ENCODE data around the gene CNP.

CNP gene

DNA sequence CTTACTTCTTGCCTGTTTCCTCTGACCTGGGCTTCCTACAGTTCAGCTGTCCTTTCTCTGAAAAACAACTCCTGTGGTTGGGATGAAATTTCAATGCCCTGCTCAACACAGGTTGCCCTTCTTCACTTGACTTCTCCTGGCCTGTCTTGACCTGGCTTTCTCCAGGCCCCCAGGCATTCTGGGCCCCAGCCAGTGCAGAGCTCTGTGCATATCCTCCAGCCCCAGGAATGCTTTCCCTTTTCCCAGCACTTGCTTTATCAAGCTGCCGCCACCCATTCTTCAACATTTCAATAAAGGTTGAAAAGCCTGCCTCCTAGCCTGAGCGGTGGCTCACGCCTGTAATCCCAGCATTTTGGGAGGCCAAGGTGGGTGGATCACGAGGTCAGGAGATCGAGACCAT, 25.4 kb upstream of the CNP start:
- DNase-seq (ENCODE audit: low read depth in 4 of 4, low spot score in 1 of 4), result no peak

DNA sequence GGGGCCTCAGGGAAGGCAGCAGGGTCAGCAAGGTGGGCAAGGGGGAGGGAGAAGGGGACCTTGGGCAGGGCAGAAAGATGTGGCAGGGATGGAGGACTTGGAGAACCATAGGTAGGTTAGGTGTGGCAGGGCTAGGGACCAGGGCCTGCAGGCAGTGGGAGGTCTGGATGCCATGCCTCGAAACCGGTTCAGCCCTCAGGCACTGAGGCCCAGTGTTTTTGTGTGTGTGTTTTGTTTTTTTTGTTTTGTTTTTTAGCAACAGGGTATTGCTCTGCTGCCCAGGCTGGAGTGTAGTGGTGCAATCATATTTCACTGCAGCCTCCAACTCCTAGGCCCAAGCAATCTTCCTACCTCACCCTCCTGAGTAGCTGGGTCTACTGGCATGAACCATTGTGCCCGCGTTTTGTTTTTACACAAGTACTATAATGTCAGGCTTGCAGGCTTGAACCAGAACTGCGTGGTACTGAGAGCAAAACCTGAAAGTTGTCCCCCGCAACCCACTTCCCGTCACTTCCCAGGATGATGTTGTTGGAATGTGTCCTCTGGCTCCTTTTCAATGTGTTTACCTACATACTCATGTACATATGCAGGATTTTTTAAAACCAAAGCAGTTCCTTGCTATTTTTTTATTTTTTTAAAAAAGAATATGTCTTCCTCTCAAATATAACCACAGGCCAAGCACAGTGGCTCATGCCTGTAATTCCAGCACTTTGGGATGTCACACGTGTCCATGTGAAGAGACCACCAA, 23.8 kb upstream of the CNP start:
- DNase-seq (ENCODE audit: low read depth in 4 of 4, low spot score in 1 of 4), result no peak

DNA sequence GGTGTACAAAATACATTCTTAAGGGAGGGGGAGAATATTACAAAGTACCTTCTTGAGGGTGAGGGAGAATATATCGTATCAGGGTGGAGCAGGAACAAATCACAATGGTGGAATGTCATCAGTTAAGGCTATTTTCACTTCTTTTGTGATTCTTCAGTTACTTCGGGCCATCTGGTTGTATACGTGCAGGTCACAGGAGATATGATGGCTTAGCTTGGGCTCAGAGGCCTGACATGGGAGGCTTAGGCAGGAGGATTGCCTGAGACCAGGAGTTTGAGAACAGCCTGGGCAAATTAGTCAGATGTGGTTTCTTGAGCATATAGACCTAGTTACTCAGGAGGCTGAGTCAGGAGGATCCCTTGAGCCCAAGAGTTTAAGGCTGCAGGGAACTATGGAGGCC, 23.1 kb upstream of the CNP start:
- no peak for DNase-seq (ENCODE audit: low read depth in 4 of 4, low spot score in 1 of 4)

DNA sequence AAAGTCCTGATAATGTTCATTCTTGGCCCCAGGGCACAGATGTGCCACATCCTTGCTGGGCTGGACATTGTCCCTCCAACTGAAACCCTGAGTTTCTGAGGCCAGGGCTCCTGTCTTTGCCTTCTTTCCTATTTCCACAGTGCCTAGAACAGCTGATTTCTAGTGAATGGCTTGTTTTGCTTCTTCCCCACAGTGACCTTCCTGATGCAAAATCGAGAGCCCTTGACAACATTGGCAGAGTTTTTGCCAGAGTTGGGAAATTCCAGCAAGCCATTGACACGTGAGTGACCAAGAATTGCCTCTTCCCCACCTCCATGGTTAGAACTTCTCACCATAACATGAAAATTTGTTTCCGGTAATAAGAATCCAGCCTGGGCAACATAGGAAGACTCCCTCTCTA, 21.7 kb upstream of the CNP start:
- DNase-seq (ENCODE audit: low read depth in 4 of 4, low spot score in 1 of 4), result no peak

DNA sequence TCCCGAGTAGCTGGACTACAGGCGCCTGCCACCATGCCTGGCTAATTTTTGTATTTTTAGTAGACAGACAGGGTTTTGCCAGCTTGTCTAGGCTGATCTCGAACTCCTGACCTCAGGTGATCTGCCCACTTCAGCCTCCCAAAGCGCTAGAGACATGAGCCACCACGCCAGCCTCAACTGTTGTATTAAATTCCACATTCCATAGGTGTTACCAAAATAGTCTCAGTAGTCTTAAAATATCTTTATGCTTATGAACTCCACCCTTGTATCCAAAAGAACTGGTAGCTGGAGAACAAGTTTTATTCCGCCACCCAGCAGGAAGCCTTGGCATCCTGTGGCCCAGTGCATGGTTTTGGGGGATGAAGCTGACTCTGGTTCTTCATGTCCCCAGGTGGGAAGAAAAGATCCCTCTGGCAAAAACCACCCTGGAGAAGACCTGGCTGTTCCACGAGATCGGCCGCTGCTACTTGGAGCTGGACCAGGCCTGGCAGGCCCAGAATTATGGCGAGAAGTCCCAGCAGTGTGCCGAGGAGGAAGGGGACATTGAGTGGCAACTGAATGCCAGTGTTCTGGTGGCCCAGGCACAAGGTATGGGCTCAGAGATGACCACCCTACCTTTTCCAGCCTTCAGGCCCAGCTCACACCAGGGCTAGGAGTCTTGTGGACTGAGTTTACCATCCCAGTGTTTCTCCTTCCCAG, 17.7 kb upstream of the CNP start:
- DNase-seq (ENCODE audit: low read depth in 4 of 4, low spot score in 1 of 4), result no peak

DNA sequence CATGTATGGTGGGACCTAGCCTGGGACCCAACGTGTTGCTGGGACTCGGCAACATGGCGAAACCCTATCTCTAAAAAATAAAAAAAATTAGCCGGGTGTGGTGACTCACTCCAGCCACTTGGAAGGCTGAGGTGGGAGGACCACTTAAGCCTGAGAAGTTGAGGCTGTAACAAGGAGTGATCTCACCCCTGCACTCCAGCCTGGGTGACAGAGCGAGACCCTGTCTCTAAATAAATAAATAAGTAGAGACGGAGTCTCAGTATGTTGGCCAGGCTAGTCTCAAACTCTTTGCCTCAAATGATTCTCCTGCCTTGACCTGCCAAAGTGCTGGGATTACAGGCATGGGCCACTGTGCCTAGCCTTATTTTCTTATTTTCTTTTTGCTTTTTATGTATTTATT, 10.1 kb upstream of the CNP start:
- no peak for DNase-seq (ENCODE audit: low read depth in 4 of 4, low spot score in 1 of 4)

DNA sequence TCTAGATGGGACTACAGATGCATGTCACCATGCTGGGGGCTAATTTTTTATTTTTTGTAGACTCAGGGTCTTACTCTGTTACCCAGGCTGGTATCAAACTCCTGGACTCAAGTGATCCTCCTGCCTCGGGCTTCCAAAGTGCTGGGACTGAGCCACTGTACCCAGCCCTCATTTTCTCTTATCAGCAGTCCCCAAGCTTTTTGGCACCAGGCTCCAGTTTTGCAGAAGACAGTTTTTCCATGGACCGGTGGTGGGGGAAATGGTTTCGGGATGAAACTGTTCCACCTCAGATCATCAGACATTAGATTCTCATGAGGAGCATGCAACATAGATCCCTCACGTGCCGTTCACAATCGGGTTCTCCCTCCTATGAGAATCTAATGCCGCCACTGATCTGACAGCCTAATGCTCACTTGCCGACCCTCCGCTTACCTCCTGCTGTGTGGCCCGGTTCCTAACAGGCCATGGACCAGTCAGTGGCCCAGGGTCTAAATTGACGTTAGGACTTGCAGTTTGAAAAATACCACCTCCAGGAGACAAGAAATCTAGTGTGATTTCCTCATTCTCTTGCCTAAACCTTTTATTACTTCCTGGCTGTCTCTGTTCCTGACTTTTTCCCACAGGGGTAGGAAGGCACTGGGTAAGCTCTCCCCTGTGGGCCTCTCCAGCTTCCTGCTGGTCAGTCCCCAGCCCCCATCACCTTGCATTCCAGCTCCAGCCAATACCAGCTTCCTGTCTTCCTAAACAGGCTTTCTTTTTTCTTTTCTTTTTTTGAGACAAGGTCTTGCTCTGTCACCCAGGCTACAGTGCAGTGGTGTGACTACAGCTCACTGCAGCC, 9.3 kb upstream of the CNP start:
- no peak for DNase-seq (ENCODE audit: low read depth in 4 of 4, low spot score in 1 of 4)

DNA sequence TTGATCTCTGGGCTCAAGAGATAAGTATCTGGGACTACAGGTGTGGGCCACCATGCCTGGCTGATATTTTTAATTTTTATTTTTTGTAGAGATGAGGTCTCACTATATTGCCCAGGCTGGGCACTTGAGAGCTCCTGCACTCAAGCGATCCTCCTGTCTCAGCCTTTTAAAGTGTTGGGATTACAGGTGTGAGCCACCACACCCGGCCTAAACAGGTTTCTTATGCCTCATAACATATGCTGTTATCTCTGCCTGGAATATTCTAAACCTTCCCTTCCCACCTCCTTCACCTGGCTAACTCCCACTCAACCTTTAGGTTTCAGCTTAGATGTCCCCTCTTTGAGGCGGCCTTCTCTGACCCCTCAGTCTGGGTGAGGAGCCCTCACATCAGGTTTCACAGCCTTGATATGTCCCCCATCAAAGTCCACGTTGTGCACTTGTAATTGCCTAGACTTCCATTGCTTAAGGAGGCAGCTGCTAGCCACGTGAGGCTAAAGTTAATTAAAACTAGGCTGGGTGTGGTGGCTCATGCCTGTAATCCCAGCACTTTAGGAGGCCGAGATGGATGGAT, 8.6 kb upstream of the CNP start:
- DNase-seq (ENCODE audit: low read depth in 4 of 4, low spot score in 1 of 4), result no peak

DNA sequence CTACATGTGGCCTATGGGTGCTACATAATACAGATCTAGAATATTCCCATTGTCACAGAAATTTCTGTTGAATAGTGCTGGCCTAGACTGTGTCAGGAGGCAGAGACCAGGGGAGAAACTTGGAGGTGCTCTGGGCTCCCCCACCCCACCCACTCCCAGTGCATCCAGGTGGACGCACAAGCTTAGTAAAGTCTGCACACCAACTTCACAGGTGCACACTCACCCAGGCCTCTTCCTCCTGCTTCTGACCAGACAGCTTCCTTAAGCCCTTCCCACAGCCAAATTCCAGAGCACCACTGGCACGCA, 7.6 kb upstream of the CNP start:
- DNase-seq (ENCODE audit: low read depth in 4 of 4, low spot score in 1 of 4), result no peak

DNA sequence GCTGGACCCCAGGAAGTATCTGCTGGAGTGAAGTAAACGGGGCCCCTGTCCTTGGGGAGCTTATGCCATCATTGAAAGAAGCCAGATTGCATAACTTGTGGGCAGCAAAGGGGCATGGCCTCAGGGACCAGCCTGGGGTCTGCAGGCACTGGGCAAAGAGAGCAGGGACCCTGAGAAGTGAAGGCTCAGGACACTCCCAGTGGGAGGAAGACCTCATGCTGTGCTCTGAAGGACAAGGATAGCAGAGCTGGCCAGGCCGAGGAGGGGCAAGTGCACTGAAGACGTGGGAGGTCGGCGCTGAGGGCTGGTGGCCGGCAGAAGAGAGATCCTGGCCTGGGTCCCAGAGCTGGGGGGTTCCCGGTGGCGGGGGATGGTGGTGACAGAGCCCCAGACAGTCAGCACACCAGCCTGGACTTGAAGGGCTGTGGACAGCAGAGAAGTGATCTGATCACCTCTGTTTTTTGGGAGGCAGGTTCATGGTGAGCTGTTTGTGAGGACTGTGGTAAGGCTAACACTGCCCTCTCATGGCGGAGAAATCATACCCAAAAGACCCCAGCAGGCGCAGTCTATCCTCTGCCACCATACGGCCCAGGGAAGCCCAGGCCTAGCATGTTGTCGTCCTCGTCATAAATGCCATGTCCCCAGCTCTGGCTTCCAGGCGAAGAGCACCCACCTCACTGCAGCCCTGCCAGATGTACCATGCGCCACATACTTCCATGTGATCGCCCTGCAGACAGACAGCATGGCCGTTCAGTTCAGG, 7.1 kb upstream of the CNP start:
- no peak for DNase-seq (ENCODE audit: low read depth in 4 of 4, low spot score in 1 of 4)

DNA sequence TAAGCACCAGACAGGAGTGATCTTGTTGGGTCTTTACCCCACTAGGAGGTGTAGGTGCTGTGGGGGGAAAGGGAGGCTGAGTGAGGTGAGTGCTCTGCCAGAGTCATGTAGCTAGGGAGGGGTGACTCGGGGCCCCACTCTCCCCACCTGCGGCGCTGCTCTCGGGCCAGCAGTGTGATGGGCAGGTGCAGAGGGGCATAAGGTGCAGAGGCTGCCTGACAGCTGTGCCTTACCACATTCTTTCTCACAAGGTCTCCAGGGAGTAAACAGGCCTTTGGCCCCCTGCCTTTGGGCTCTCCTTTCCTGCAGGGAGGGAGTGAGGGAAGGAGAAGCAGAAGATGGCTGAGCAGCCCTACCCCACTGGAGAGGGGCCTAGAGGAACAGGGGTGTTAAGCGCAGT, 4.5 kb upstream of the CNP start:
- DNase-seq (ENCODE audit: low read depth in 4 of 4, low spot score in 1 of 4), result no peak

DNA sequence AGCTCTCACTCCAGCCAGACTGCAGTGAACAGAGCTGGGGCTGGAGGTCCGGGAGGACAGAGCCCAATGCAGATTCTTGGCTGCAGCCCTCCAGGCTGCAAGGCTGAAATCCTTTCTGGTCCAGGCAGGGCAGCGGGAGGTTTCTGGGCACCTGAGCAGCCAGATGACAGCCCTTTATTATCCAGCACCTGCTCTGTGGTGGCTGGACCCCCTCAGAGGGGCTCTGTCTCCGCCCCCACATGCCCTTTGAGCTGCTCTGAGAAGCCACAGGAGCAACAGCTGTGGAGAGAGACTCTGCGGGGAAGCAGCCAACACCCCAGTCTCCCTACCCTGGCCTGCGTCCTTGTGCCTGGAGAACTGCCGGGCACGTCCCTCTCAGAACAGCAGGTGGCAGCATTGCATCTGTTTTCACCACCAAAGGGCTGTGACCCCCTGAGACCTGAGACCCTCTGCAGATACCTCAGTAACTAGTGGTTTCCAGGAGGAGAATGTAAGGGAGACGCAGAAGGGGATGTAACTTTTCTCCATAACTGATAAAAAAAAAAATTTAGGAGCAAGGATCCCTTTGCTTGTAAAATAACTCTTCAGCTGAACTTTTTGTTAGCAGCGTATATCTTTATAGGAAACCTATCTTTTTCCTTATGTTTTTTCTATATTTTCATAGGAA, 3.7 kb upstream of the CNP start:
- peak; percentile 45 to 53 (median 48) for DNase-seq (ENCODE audit: low read depth in 4 of 4, low spot score in 1 of 4)

DNA sequence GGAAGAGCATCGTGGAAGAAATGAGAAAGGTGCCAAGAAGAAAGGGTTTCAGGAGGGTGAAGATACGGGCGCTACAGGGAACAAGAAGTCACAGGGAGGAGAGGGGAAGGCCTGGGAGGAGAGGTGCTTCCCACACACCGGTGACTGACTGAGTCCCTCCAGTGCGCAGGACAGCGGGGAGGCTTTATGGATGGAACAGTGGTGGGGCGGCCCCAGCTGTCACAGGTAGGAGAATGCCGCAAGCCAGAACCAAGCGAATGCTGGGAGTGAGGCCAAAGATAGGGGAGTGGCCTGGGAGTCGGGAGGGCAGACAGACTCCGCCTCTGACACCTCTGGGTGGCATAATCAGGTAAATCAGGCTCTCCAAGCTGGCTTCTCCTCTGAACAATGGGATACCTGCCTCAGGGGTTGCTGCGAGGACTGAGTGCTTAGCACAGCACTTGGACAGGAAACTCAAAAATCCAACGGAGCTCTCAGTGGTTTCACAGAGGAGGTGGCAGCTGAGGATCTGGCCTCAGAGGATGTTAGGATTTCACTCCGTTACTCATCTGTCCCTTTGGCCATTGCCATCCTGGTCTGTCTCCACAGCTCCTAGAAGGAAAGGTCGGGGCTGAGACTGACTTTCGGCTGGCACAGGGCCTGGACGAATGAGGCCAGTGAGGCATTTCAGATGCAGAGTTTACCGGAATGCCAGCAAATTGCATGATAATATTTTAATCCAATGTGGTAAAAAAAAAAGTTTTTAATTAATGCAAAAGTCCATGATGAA, 717 bp upstream of the CNP start:
- peak in 3 of 4 experiments; percentile 44 to 78 (median 56) for DNase-seq (ENCODE audit: low read depth in 4 of 4, low spot score in 1 of 4)

DNA sequence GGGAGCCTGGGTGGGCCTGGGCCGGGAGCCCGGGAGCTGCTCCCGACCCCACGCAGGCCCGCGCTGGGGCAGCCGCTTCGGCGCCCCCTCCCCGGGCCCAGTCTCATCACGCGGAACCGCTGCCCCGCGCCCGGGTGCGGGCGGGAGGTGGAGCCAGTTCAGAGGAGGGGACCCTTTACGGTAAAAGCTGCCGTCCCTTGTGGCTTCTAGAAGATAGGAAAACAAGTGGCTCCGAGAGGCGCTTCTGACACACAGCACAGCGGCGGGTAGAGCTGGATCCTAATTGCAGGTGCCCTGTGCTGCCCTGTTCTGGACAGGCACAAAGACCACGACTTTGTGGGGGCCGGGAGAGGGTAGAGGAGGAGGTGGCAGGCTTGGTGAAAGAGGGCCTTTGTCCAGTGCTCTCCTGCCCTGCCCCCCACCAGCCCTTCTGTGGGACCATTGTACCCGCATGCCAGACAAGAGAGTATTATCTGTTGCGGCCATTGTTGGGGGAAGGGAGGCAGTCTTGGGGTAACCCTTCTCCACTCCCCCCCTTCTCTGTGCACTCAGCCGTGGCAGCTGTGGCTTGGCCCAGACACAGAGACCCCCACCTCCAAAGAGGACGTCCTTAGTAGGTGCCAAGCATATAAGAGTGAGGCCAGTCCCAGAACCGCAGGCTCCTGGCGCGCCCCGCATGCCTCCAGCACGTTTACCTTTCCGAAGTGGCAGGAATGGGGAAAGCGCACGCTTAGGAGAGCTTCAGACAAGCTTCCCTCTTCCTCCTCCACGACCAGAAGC, 736 bp downstream of the CNP start:
- peak in 2 of 4 experiments; percentile 8 to 21 for DNase-seq (ENCODE audit: low read depth in 4 of 4, low spot score in 1 of 4)

DNA sequence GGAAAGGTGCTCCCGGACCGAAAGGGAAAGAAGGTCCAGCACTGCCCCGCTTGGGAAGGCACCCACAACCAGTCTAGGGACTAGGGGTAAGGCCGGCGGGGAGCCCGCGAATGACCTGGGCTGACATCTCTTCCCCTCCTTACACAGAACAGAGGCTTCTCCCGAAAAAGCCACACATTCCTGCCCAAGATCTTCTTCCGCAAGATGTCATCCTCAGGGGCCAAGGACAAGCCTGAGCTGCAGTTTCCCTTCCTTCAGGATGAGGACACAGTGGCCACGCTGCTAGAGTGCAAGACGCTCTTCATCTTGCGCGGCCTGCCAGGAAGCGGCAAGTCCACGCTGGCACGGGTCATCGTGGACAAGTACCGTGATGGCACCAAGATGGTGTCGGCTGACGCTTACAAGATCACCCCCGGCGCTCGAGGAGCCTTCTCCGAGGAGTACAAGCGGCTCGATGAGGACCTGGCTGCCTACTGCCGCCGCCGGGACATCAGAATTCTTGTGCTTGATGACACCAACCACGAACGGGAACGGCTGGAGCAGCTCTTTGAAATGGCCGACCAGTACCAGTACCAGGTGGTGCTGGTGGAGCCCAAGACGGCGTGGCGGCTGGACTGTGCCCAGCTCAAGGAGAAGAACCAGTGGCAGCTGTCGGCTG, 1.5 kb downstream of the CNP start:
- DNase-seq (ENCODE audit: low read depth in 4 of 4, low spot score in 1 of 4), result no peak

DNA sequence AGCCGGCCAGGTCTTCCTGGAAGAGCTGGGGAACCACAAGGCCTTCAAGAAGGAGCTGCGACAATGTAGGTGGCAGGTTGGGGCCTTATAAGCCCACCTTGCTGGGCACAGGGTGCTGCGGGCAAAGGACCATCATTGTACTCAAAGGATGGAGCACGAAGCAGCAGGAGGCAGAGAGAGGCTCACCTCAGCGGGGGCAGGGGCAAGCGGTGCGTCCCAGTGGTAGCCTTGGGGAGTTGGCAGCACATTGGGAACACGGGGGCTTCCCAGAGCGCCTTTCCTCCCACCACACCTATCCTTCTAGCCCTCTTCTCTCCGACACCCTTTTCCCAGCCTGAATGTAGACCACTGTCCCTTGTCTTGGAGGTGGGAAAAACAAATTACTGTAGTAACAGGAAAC, 2.1 kb downstream of the CNP start:
- DNase-seq (ENCODE audit: low read depth in 4 of 4, low spot score in 1 of 4), result no peak

DNA sequence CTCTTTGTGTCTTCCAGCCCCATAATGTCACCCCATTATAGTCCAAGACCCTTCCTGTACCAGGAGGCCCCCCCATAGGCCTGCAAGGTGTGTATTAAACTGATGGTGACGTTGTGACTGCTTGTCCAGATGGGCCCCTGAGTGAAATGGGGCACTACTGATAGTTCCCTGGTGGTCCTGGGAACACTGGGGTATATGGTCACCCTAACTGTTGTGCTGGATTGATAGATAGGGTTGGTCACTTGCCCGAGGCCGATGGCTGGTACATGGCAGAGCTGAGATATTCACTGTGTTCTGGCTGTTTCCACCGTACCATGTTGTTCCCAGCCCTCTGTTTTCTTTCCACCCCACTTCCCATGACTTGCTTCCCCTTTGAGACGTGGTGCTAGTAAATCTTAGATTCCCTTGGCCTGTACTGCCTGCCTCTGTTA, 4.3 kb downstream of the CNP start:
- no peak for DNase-seq (ENCODE audit: low read depth in 4 of 4, low spot score in 1 of 4)

DNA sequence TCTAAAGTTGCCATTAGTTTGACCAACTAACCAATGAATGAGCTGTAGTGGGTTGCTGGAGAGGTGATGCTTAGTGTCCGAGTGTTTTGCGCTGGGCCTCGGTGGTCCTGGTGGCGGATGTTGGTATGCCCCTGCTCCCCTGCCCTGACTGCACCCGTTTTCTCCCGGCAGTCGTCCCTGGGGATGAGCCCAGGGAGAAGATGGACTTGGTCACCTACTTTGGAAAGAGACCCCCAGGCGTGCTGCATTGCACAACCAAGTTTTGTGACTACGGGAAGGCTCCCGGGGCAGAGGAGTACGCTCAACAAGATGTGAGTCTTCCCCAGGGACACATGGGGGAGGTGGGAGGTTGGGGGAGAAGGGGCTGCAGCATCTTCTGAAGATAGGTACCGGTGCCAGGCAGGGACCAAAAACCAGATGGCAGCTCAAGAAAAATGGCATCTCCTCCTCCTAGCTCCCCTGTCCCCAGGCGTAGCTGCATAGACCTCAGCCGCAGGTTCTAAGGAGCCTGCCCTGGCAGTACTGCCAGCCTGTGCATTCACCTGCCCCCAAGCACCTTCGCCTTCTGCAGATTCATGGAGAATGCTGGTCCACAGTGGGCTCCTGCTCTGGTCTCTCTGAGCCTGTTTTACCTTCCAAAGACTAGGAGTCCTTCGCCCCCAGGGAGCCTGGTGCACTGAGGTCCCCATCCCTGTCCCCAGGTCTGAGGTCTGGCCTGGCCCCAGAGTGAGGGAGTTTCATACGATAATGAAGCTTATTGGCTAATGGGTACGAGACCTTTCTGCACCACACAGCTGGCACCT, 5.3 kb downstream of the CNP start:
- DNase-seq (ENCODE audit: low read depth in 4 of 4, low spot score in 1 of 4), result no peak

All from stimulated activated CD4-positive, alpha-beta T cell treated with anti-CD3 and anti-CD28 coated beads, Interleukin-1b, Interleukin-23, amount 100 ng/mL, for 24 hours (primary cell).